Measurements from ENCODE around the gene C20orf173.
"Not testable (repeated sequence)": the region's sequence is repeated elsewhere in the genome, so short reads cannot be mapped to it uniquely, and the experiment has no call there.

The C20orf173 gene

DNA sequence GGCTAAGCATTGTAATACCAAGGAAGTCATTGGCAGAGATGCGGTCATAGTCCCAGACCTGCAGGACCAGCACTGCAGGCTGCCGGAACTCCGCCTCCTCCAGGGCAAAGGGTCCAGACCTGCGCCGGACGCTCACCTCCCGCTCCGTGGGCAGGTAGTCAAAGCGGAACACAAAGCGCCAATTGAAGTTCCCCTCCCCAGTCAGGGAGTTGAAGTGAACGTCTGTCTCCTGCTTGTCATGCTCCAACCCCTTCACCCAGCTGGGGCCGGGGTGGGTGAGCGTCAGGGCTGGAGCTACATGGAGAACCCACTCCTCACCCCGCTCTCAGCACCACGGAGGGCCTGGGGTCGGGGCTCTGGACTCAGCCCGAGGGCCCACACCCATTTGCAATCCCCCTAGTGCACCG is 30.7 kb upstream of the C20orf173 start:
- no peak for DNase-seq (ENCODE audit: extremely low read depth, low read depth)

GRCh38 chr20:35559042-35559693 is 29.7 kb upstream of the C20orf173 start:
- TF ChIP-seq CTCF (IDR thresholded peaks at IDR 0.05; ENCODE audit: low read depth, low read length), result no peak
- DNase-seq (ENCODE audit: extremely low read depth, low read depth), result no peak

More for the DNA sequence above, 30.7 kb upstream of the C20orf173 start:
- TF ChIP-seq CTCF (IDR thresholded peaks at IDR 0.05; ENCODE audit: low read depth, low read length), result no peak

- TF ChIP-seq CTCF (IDR thresholded peaks at IDR 0.05; ENCODE audit: low read depth, low read length), result no peak
- DNase-seq (ENCODE audit: extremely low read depth, low read depth), result no peak
Observed at GRCh38 chr20:35558451-35558850, 29.0 kb upstream of the C20orf173 start.

DNA sequence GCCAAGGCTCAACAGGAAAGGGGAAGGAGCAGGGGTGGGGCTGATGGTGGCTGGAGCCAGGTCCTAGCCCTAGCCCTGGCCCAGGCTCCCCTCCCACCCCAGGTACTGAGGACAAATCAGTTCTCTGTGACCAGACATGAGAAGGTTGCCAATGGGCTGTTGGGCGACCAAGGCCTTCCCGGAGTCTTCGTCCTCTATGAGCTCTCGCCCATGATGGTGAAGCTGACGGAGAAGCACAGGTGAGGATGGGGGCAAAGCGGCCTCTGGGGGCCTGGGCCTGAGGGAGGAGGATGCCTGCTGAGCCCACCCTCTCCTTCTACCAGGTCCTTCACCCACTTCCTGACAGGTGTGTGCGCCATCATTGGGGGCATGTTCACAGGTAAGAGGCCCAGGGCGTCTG is 27.4 kb upstream of the C20orf173 start:
- no peak for DNase-seq (ENCODE audit: extremely low read depth, low read depth)
- no peak for TF ChIP-seq CTCF (IDR thresholded peaks at IDR 0.05; ENCODE audit: low read depth, low read length)

GRCh38 chr20:35555951-35556645 is 26.6 kb upstream of the C20orf173 start:
- no peak for DNase-seq (ENCODE audit: extremely low read depth, low read depth)
- TF ChIP-seq CTCF (IDR thresholded peaks at IDR 0.05; ENCODE audit: low read depth, low read length), result no peak

GRCh38 chr20:35555461-35555860 is 26.0 kb upstream of the C20orf173 start:
- not testable (repeated sequence) for DNase-seq (ENCODE audit: extremely low read depth, low read depth)

DNA sequence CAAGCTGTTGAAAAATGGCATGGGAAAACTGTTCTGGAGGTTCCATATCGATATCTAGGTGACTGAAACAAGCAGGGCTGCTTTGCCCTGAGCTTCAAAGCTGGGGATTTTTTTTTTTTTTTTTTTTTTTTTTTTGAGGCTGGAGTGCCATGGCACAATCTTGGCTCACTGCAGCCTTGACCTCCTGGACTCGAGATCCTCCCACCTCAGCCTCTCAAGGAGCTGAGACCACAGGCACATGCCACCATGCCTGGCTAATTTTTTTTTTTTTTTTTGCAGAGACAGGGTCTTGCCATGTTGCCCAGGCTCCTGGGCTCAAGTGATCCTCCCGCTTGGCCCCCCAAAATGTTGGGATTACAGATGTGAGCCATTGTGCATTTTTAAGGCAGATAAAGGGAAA is 23.5 kb upstream of the C20orf173 start:
- no peak for DNase-seq (ENCODE audit: extremely low read depth, low read depth)

More for the DNA sequence above, 23.5 kb upstream of the C20orf173 start:
- no peak for TF ChIP-seq CTCF (IDR thresholded peaks at IDR 0.05; ENCODE audit: low read depth, low read length)
